Measurements from ENCODE around the gene VPS13A.

GRCh38 chr9:77391834-77392233, 214.5 kb downstream of the VPS13A start:
- TF ChIP-seq POLR2A (IDR thresholded peaks at IDR 0.05; ENCODE audit: borderline replicate concordance, extremely low read depth, insufficient read depth, insufficient read length) (no peak), CTCF (IDR thresholded peaks at IDR 0.05 in 2 of 3, conservative IDR thresholded peaks at IDR 0.05 in 1 of 3; ENCODE audit: borderline replicate concordance in 1 of 3, insufficient read depth in 1 of 3, low read depth in 2 of 3, low read length in 2 of 3) (no peak), ZNF274 (IDR thresholded peaks at IDR 0.05; ENCODE audit: low read depth, low read length) (no peak), JUND (IDR thresholded peaks at IDR 0.05) (no peak), MAX (IDR thresholded peaks at IDR 0.05) (no peak)
- TF ChIP-seq, protein P1, sequence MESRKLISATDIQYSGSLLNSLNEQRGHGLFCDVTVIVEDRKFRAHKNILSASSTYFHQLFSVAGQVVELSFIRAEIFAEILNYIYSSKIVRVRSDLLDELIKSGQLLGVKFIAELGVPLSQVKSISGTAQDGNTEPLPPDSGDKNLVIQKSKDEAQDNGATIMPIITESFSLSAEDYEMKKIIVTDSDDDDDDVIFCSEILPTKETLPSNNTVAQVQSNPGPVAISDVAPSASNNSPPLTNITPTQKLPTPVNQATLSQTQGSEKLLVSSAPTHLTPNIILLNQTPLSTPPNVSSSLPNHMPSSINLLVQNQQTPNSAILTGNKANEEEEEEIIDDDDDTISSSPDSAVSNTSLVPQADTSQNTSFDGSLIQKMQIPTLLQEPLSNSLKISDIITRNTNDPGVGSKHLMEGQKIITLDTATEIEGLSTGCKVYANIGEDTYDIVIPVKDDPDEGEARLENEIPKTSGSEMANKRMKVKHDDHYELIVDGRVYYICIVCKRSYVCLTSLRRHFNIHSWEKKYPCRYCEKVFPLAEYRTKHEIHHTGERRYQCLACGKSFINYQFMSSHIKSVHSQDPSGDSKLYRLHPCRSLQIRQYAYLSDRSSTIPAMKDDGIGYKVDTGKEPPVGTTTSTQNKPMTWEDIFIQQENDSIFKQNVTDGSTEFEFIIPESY (IDR thresholded peaks at IDR 0.05; ENCODE audit: extremely low read depth, insufficient replicate concordance, low read length), result no peak

Data from HCT116 (cell line).